Glutamatergic neuron (in vitro differentiated cells): ENCODE data around the gene THYN1. TPM values are rescaled to one million over a fixed set of nuclear protein-coding genes. Genes with fewer than 3 reads are reported as not detected.

Experiments used
- DNase-seq: peaks from one replicate; pipeline ENCODE4 v3.0.0; 2022
- H3K27ac Mint-ChIP-seq: one replicate; pipeline ENCODE4 v1.8.0; 2020; ENCODE audit warnings: mild to moderate bottlenecking, mixed read lengths, inconsistent platforms; ENCODE audit not compliant: unreplicated experiment
- H3K27me3 Mint-ChIP-seq: one replicate; pipeline ENCODE4 v1.8.0; 2020; ENCODE audit warnings: mild to moderate bottlenecking, moderate library complexity, mixed read lengths, inconsistent platforms; ENCODE audit not compliant: unreplicated experiment
- H3K36me3 Mint-ChIP-seq: one replicate; pipeline ENCODE4 v1.8.0; 2020; ENCODE audit warnings: mild to moderate bottlenecking, mixed read lengths, inconsistent platforms; ENCODE audit not compliant: unreplicated experiment
- H3K4me1 Mint-ChIP-seq: one replicate; pipeline ENCODE4 v1.8.0; 2020; ENCODE audit warnings: mild to moderate bottlenecking, low read depth, mixed read lengths, inconsistent platforms; ENCODE audit not compliant: unreplicated experiment
- H3K4me3 Mint-ChIP-seq: one replicate; pipeline ENCODE4 v1.8.0; 2020; ENCODE audit warnings: mild to moderate bottlenecking, mixed read lengths, inconsistent platforms; ENCODE audit not compliant: unreplicated experiment
- H3K9me3 Mint-ChIP-seq: one replicate; pipeline ENCODE4 v1.8.0; 2020; ENCODE audit warnings: mild to moderate bottlenecking, moderate library complexity, mixed read lengths, inconsistent platforms; ENCODE audit not compliant: unreplicated experiment
- total RNA-seq: library from RNA; stranded (reverse); fragmentation: NEBNext Ultra II Directional; extraction: Animal tissue kit (Norgen Biotek cat#: 25700); gene quantifications from one replicate; pipeline ENCODE4 v1.2.1, GENCODE V29; 2021; ENCODE audit not compliant: unreplicated experiment
- TF ChIP-seq, protein P1 (sequence below): fragments of 200-600 bp; sonication (generic); IDR thresholded peaks from one replicate; pipeline ENCODE4 v1.5.0; 2021; ENCODE audit not compliant: partially characterized antibody, unreplicated experiment

THYN1 gene
- total RNA-seq, 1 donor from 2014 or later: 35.9 TPM

GRCh38 chr11:134291196-134291595 is 38.0 kb upstream of the THYN1 start:
- no peak overlapping the region for H3K4me3 Mint-ChIP-seq
- no peak overlapping the region for H3K27ac Mint-ChIP-seq
- TF ChIP-seq, protein P1, sequence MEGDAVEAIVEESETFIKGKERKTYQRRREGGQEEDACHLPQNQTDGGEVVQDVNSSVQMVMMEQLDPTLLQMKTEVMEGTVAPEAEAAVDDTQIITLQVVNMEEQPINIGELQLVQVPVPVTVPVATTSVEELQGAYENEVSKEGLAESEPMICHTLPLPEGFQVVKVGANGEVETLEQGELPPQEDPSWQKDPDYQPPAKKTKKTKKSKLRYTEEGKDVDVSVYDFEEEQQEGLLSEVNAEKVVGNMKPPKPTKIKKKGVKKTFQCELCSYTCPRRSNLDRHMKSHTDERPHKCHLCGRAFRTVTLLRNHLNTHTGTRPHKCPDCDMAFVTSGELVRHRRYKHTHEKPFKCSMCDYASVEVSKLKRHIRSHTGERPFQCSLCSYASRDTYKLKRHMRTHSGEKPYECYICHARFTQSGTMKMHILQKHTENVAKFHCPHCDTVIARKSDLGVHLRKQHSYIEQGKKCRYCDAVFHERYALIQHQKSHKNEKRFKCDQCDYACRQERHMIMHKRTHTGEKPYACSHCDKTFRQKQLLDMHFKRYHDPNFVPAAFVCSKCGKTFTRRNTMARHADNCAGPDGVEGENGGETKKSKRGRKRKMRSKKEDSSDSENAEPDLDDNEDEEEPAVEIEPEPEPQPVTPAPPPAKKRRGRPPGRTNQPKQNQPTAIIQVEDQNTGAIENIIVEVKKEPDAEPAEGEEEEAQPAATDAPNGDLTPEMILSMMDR: no peak
- H3K9me3 Mint-ChIP-seq: peaks cover 1% of the 10 kb centered on the region
- no peak for DNase-seq
- H3K36me3 Mint-ChIP-seq: no peaks in the 10 kb centered on the region
- H3K27me3 Mint-ChIP-seq: peaks cover 5% of the 10 kb centered on the region
- H3K4me1 Mint-ChIP-seq: peaks cover 5% of the 10 kb centered on the region

GRCh38 chr11:134290646-134291045 is 37.5 kb upstream of the THYN1 start:
- Mint-ChIP-seq H3K36me3 (no peaks in the 10 kb centered on the region), H3K27me3 (peaks cover 5% of the 10 kb centered on the region), H3K27ac (peak overlapping the region; percentile 25), H3K4me1 (peaks cover 5% of the 10 kb centered on the region), H3K4me3 (no peak overlapping the region), H3K9me3 (peaks cover 1% of the 10 kb centered on the region)
- TF ChIP-seq, protein P1: no peak
- DNase-seq: no peak

GRCh38 chr11:134289789-134290188 is 36.6 kb upstream of the THYN1 start:
- DNase-seq: peak; percentile 37
- TF ChIP-seq, protein P1: no peak
- Mint-ChIP-seq H3K4me3 (no peak overlapping the region), H3K27me3 (peaks cover 5% of the 10 kb centered on the region), H3K4me1 (peaks cover 5% of the 10 kb centered on the region), H3K27ac (no peak overlapping the region), H3K9me3 (peaks cover 1% of the 10 kb centered on the region), H3K36me3 (no peaks in the 10 kb centered on the region)

GRCh38 chr11:134289167-134289566 is 36.0 kb upstream of the THYN1 start:
- Mint-ChIP-seq H3K36me3 (no peaks in the 10 kb centered on the region), H3K27ac (no peak overlapping the region), H3K27me3 (peaks cover 2% of the 10 kb centered on the region), H3K4me3 (no peak overlapping the region), H3K4me1 (peaks cover 5% of the 10 kb centered on the region), H3K9me3 (peaks cover 1% of the 10 kb centered on the region)
- DNase-seq: no peak
- TF ChIP-seq, protein P1: no peak

DNA sequence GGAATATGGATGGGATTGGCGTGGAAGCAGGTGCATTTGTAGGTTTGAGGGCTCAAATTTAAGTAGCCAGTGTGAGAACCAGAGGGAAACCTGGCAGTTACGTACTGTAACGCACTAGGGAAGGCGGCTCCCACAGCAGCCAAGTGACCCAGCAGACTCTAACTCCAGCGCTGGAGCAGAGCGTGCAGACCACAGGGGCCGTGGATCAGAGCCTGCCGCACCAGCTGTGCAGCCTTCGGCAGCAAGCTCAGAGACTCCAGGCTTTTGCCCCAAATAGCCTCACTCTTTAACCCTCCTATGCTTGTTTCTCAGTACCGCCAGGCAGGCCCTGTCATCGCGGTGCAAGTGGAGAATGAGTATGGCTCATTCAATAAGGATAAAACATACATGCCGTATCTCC is 35.3 kb upstream of the THYN1 start:
- Mint-ChIP-seq H3K9me3 (peaks cover 1% of the 10 kb centered on the region), H3K4me1 (peaks cover 5% of the 10 kb centered on the region), H3K4me3 (no peak overlapping the region), H3K36me3 (no peaks in the 10 kb centered on the region), H3K27me3 (peaks cover 2% of the 10 kb centered on the region), H3K27ac (no peak overlapping the region)
- TF ChIP-seq, protein P1: no peak
- DNase-seq: no peak
